Body of pancreas (tissue), 4 donors: Measurements from ENCODE around the gene MSH2.

Experiments
- CTCF ChIP-seq, 7 experiments: fragments of 450-650 bp in 4 of 7; fragments of 200-600 bp in 3 of 7; sonication (generic) in 3 of 7; IDR thresholded peaks; one replicate each; pipeline ENCODE4 v1.5.1; 2016 to 2019; ENCODE audit warnings: antibody characterized with exemption in 7 of 7
- POLR2A ChIP-seq, 3 donors: fragments of 450-650 bp; IDR thresholded peaks; one replicate each; pipeline ENCODE4 v1.6.1; 2016; ENCODE audit warnings: antibody characterized with exemption in 3 of 3, mild to moderate bottlenecking in 2 of 3

GRCh38 chr2:47359375-47359868 lies 43.5 kb upstream of the MSH2 start:
- TF ChIP-seq CTCF (IDR thresholded peaks at IDR 0.05) (no peak), POLR2A (IDR thresholded peaks at IDR 0.05) (no peak)
